Hepatocyte (in vitro differentiated cells): ENCODE measurements around the gene TEDC1. TPM values are rescaled to one million over a fixed set of nuclear protein-coding genes. Genes with fewer than 3 reads are reported as not detected.

Experiments used
- DNase-seq: peaks from one replicate; pipeline ENCODE4 v3.0.0-alpha.2; 2016; ENCODE audit warnings: low spot score
- H2AFZ ChIP-seq: fragments of 200-600 bp; sonication (generic); 2 replicates; pipeline ENCODE4 v1.6.0; 2016; ENCODE audit warnings: antibody characterized with exemption, mild to moderate bottlenecking
- H3K27ac ChIP-seq: fragments of 200-600 bp; sonication (generic); 2 replicates; pipeline ENCODE4 v1.5.1; 2016; ENCODE audit warnings: mild to moderate bottlenecking
- H3K27me3 ChIP-seq: fragments of 200-600 bp; sonication (generic); 2 replicates; pipeline ENCODE4 v1.6.1; 2016
- H3K36me3 ChIP-seq: fragments of 200-600 bp; sonication (generic); replicated peaks from 2 replicates; pipeline ENCODE4 v1.5.1; 2016; ENCODE audit warnings: low read depth; ENCODE audit not compliant: insufficient read depth
- H3K4me1 ChIP-seq: fragments of 200-600 bp; sonication (generic); 2 replicates; pipeline ENCODE4 v1.5.1; 2016; ENCODE audit warnings: mild to moderate bottlenecking, moderate library complexity; ENCODE audit not compliant: insufficient read depth
- H3K4me2 ChIP-seq: fragments of 200-600 bp; sonication (generic); 2 replicates; pipeline ENCODE4 v1.6.0; 2016
- H3K4me3 ChIP-seq: fragments of 200-600 bp; sonication (generic); 2 replicates; pipeline ENCODE4 v1.5.1; 2016; ENCODE audit warnings: mild to moderate bottlenecking
- H3K79me2 ChIP-seq: fragments of 200-600 bp; sonication (generic); 2 replicates; pipeline ENCODE4 v1.6.0; 2017; ENCODE audit warnings: mild to moderate bottlenecking
- H3K9me2 ChIP-seq: fragments of 200-600 bp; sonication (generic); replicated peaks from 2 replicates; pipeline ENCODE4 v1.6.0; 2017; ENCODE audit warnings: mild to moderate bottlenecking; ENCODE audit not compliant: insufficient read depth
- H3K9me3 ChIP-seq: fragments of 200-600 bp; sonication (generic); 2 replicates; pipeline ENCODE4 v1.5.1; 2016; ENCODE audit warnings: low read depth, mild to moderate bottlenecking
- H4K20me1 ChIP-seq: fragments of 200-600 bp; sonication (generic); 2 replicates; pipeline ENCODE4 v1.6.0; 2016; ENCODE audit warnings: mild to moderate bottlenecking; ENCODE audit not compliant: insufficient read depth, poor library complexity, severe bottlenecking
- CTCF ChIP-seq: fragments of 200-600 bp; sonication (generic); IDR thresholded peaks from 2 replicates; pipeline ENCODE4 v1.5.1; 2016; ENCODE audit warnings: antibody characterized with exemption, mild to moderate bottlenecking; ENCODE audit not compliant: poor library complexity
- EZH2 ChIP-seq: fragments of 200-600 bp; sonication (generic); IDR thresholded peaks from 2 replicates; pipeline ENCODE4 v1.6.1; 2016; ENCODE audit warnings: antibody characterized with exemption, mild to moderate bottlenecking, borderline replicate concordance
- EZH2phosphoT487 ChIP-seq: fragments of 200-600 bp; sonication (generic); IDR thresholded peaks from one replicate; pipeline ENCODE4 v1.6.1; 2018; ENCODE audit warnings: antibody characterized with exemption, mild to moderate bottlenecking, low read depth, moderate library complexity; ENCODE audit not compliant: unreplicated experiment, severe bottlenecking
- WGBS: methylation state at CpG from one replicate; pipeline ENCODE4 v1.1.6; 2016; ENCODE audit warnings: low lambda C conversion rate; ENCODE audit errors: missing lambda C conversion rate; 5-methylcytosine and 5-hydroxymethylcytosine counted together
- polyA plus RNA-seq: library from polyadenylated mRNA; unstranded; fragments of >200 nt; fragmentation: Nextera tagmentation; extraction: Ambion mirVana; gene quantifications from 2 replicates; pipeline ENCODE4 v1.2.1, GENCODE V29; 2016
- total RNA-seq: library from RNA; depleted of rRNA; stranded (reverse); fragments of >200 nt; gene quantifications from 2 replicates; pipeline ENCODE4 v1.2.3, GENCODE V29; 2014

Gene TEDC1
- total and polyA plus RNA-seq, 2 experiments from 2014 or later = 3.9 to 4.9 TPM

DNA sequence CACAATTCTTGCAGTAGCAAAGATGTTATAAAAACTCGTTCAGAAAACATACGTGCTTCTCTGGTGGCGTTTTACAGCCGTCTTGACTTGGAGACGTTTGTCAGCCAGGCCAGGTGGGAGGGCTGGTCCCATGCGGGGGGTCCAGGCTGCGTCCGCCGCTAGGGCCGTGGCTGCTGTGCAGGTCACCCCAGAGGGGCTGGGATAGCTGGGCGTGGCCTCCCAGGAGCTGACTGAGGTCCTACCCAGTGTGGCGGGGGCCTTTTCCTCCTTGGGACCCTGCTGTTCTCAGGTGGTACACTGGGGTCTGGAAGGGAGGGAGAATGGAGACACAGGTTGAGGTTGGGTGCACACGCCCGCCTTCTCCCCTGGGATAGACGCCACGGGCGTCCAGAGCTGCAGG lies 46.2 kb upstream of the TEDC1 start:
- WGBS = 92% methylated on average over 17 of the region's 17 CpGs
- peaks cover 2% of the 10 kb centered on the region for H3K79me2 ChIP-seq
- no peak overlapping the region for H3K4me3 ChIP-seq
- H3K36me3 ChIP-seq = no peaks in the 10 kb centered on the region
- DNase-seq = no peak
- no peaks in the 10 kb centered on the region for H4K20me1 ChIP-seq
- no peak overlapping the region for H3K27ac ChIP-seq
- H2AFZ ChIP-seq = no peak overlapping the region
- no peaks in the 10 kb centered on the region for H3K9me3 ChIP-seq
- no peaks in the 10 kb centered on the region for H3K27me3 ChIP-seq
- no peaks in the 10 kb centered on the region for H3K9me2 ChIP-seq
- H3K4me1 ChIP-seq = no peaks in the 10 kb centered on the region
- no peak overlapping the region for H3K4me2 ChIP-seq
- TF ChIP-seq EZH2 = no peak
- no peak for TF ChIP-seq CTCF

DNA sequence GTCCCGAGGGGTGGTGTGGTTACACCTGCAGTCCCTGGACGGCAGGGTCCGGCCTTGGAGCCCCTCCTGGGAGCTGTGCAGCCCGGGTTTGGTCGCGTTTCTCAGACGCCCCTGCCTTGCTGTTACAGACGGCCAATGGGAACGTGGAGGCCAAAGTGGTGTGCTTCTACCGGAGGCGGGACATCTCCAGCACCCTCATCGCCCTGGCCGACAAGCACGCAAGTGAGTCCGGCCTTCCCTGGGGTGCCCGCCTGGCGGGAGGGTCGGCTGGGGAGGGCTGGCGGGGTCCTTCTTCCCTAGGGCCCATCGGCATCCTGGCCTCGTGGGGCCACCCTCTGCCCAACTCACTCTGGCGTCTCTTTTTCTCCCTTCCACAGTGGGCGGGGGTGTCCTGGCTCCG lies 45.8 kb upstream of the TEDC1 start:
- Histone ChIP-seq H3K9me3 (no peaks in the 10 kb centered on the region), H3K36me3 (no peaks in the 10 kb centered on the region), H3K4me1 (no peaks in the 10 kb centered on the region), H4K20me1 (no peaks in the 10 kb centered on the region), H3K27ac (no peak overlapping the region), H3K27me3 (no peaks in the 10 kb centered on the region), H2AFZ (no peak overlapping the region), H3K79me2 (no peaks in the 10 kb centered on the region), H3K4me3 (no peak overlapping the region), H3K9me2 (no peaks in the 10 kb centered on the region), H3K4me2 (no peak overlapping the region)
- WGBS = 93% methylated on average over 20 of the region's 24 CpGs
- no peak for DNase-seq
- TF ChIP-seq CTCF = no peak
- no peak for TF ChIP-seq EZH2
- no peak for TF ChIP-seq EZH2phosphoT487

DNA sequence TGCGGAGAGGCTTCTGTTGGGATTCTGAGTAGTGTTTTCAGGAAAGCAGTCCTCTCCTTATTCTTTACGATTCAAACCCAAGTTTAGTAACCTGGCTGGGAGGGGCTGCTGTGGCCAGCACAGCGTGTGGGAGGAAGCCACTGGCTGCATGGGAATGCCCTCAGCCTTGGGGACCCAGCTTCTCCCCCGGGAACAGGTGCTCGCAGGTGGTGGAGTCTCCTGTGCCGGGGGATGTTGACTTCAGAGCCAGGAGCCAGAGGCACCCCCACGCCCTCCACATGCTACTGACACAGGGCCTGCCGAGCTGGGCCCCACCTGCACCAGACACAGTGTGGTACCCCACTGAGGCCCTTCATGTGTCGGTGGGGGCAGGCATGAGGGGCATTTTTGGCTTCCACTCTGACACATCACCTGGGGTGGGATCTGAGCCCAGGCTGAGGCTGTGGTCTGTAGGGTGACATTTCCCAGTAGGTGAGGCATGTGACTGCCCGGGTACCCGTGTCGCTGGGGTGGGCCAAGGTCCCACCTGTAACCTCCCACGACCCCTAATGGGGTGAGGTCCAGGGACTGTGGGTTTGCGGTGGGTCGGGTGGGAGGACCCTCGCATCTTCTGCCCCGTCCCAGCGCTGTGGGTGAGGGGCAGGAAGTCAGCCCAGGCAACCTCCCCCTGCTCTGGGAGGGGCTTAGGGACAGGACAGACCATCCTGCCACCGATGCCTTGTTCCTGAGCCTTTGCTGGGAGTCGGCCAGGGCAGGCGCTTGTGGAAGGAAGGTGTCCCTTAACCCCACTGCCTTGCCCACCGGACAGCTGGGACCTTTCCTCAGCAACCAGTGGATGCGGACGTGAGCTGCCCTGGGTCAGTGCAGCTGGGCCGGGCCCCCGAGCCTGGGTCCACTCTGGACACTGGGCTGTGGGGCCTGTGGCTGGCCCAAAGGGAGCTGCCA lies 44.9 kb upstream of the TEDC1 start:
- Histone ChIP-seq H3K27me3 (no peaks in the 10 kb centered on the region), H3K79me2 (no peaks in the 10 kb centered on the region), H4K20me1 (no peaks in the 10 kb centered on the region), H3K9me2 (no peaks in the 10 kb centered on the region), H3K4me2 (no peak overlapping the region), H3K36me3 (no peaks in the 10 kb centered on the region), H3K27ac (no peak overlapping the region), H2AFZ (no peak overlapping the region), H3K9me3 (no peaks in the 10 kb centered on the region), H3K4me3 (no peak overlapping the region), H3K4me1 (no peaks in the 10 kb centered on the region)
- WGBS = 95% methylated on average over 26 of the region's 26 CpGs
- no peak for TF ChIP-seq EZH2phosphoT487
- TF ChIP-seq EZH2 = no peak
- no peak for DNase-seq

GRCh38 chr14:105446971-105447370 lies 44.1 kb upstream of the TEDC1 start:
- WGBS = 89% methylated on average over 14 of the region's 14 CpGs
- no peaks in the 10 kb centered on the region for H3K79me2 ChIP-seq
- H3K4me1 ChIP-seq = no peaks in the 10 kb centered on the region
- no peaks in the 10 kb centered on the region for H3K9me2 ChIP-seq
- H3K4me2 ChIP-seq = no peak overlapping the region
- no peaks in the 10 kb centered on the region for H3K36me3 ChIP-seq
- DNase-seq = no peak
- H3K27me3 ChIP-seq = no peaks in the 10 kb centered on the region
- no peaks in the 10 kb centered on the region for H3K9me3 ChIP-seq
- no peak overlapping the region for H3K27ac ChIP-seq
- TF ChIP-seq CTCF (no peak), EZH2phosphoT487 (no peak), EZH2 (no peak)
- no peak overlapping the region for H2AFZ ChIP-seq
- no peaks in the 10 kb centered on the region for H4K20me1 ChIP-seq
- no peak overlapping the region for H3K4me3 ChIP-seq
